Mesenchymal stem cell (in vitro differentiated cells and primary cell): ENCODE data around the gene SPDYA.

ENCODE experiments used
- DNase-seq: peaks from one replicate; pipeline ENCODE4 v3.0.0-alpha.2; 2013
- H2AFZ ChIP-seq: one replicate; pipeline ENCODE4 v1.6.1; 2013; ENCODE audit warnings: low read depth, mild to moderate bottlenecking, control low read depth, inconsistent platforms, low read length, moderate library complexity
- H2AK5ac ChIP-seq: 2 replicates; pipeline ENCODE4 v1.6.1; 2013; ENCODE audit warnings: low read length, moderate library complexity, mild to moderate bottlenecking, inconsistent platforms; ENCODE audit not compliant: severe bottlenecking
- H2BK120ac ChIP-seq: one replicate; pipeline ENCODE4 v1.6.1; 2013; ENCODE audit warnings: low read depth, mild to moderate bottlenecking, inconsistent platforms, low read length, moderate library complexity
- H2BK12ac ChIP-seq, 2 experiments: one replicate each; pipeline ENCODE4 v1.6.1; 2013; ENCODE audit warnings: inconsistent platforms in 2 of 2, low read length in 2 of 2, mild to moderate bottlenecking in 2 of 2, moderate library complexity in 2 of 2, control low read depth in 1 of 2
- H2BK15ac ChIP-seq: one replicate; pipeline ENCODE4 v1.6.1; 2013; ENCODE audit warnings: mild to moderate bottlenecking, low read depth, inconsistent platforms; ENCODE audit not compliant: poor library complexity, severe bottlenecking
- H2BK5ac ChIP-seq: 2 replicates; pipeline ENCODE4 v1.6.1; 2013; ENCODE audit warnings: low read depth, mild to moderate bottlenecking, low read length, control low read depth, inconsistent platforms; ENCODE audit not compliant: poor library complexity, severe bottlenecking
- H3K14ac ChIP-seq, 2 experiments: one replicate each; pipeline ENCODE4 v1.6.1; 2013; ENCODE audit warnings: inconsistent platforms in 2 of 2, low read length in 2 of 2, control low read depth in 1 of 2, mild to moderate bottlenecking in 1 of 2, moderate library complexity in 1 of 2
- H3K18ac ChIP-seq, 2 experiments: one replicate each; pipeline ENCODE4 v1.6.1; 2013; ENCODE audit warnings: inconsistent platforms in 2 of 2, low read length in 2 of 2, control low read depth in 1 of 2, low read depth in 1 of 2, mild to moderate bottlenecking in 1 of 2
- H3K23ac ChIP-seq, 2 experiments: one replicate each; pipeline ENCODE4 v1.6.1; 2013; ENCODE audit warnings: inconsistent platforms in 2 of 2, low read length in 2 of 2, mild to moderate bottlenecking in 2 of 2, moderate library complexity in 2 of 2, control low read depth in 1 of 2
- H3K27ac ChIP-seq: 2 replicates; pipeline ENCODE4 v1.5.1; 2013; ENCODE audit warnings: mild to moderate bottlenecking, moderate library complexity, low read length, control low read depth, inconsistent platforms; ENCODE audit not compliant: poor library complexity, severe bottlenecking
- H3K27me3 ChIP-seq, 2 experiments: 2 replicates each; pipeline versions ENCODE4 v1.6.1 to v1.7.0; 2013; ENCODE audit warnings: low read length in 2 of 2, mild to moderate bottlenecking in 2 of 2, moderate library complexity in 2 of 2, control low read depth in 1 of 2, inconsistent platforms in 1 of 2; ENCODE audit not compliant: control insufficient read depth in 1 of 2, insufficient read depth in 1 of 2
- H3K36me3 ChIP-seq, 2 experiments: 2 replicates each; pipeline versions ENCODE4 v1.6.1 to v1.7.0; 2013; ENCODE audit warnings: low read length in 2 of 2, control low read depth in 1 of 2, inconsistent platforms in 1 of 2, low read depth in 1 of 2, mild to moderate bottlenecking in 1 of 2; ENCODE audit not compliant: insufficient read depth in 2 of 2, control insufficient read depth in 1 of 2
- H3K4ac ChIP-seq, 2 experiments: one replicate each; pipeline ENCODE4 v1.6.1; 2013; ENCODE audit warnings: inconsistent platforms in 2 of 2, low read length in 2 of 2, mild to moderate bottlenecking in 2 of 2, moderate library complexity in 2 of 2, control low read depth in 1 of 2, low read depth in 1 of 2
- H3K4me1 ChIP-seq: 2 replicates; pipeline ENCODE4 v1.6.1; 2013; ENCODE audit warnings: low read depth, low read length, control low read depth; ENCODE audit not compliant: control insufficient read depth, insufficient read depth
- H3K4me2 ChIP-seq: 2 replicates; pipeline ENCODE4 v1.6.1; 2013; ENCODE audit warnings: low read length, mild to moderate bottlenecking, inconsistent platforms; ENCODE audit not compliant: poor library complexity, severe bottlenecking
- H3K4me3 ChIP-seq, 2 experiments: 2 replicates each; pipeline versions ENCODE4 v1.5.1 to v1.7.0; 2013; ENCODE audit warnings: low read length in 2 of 2, mild to moderate bottlenecking in 2 of 2, control low read depth in 1 of 2, low read depth in 1 of 2; ENCODE audit not compliant: insufficient read depth in 1 of 2
- H3K79me1 ChIP-seq: replicated peaks from 2 replicates; pipeline ENCODE4 v1.6.1; 2013; ENCODE audit warnings: mild to moderate bottlenecking, control low read depth, low read length, inconsistent platforms; ENCODE audit not compliant: poor library complexity, severe bottlenecking
- H3K9ac ChIP-seq: 2 replicates; pipeline ENCODE4 v1.7.0; 2013; ENCODE audit warnings: mild to moderate bottlenecking, low read length, moderate library complexity
- H3K9me3 ChIP-seq: 2 replicates; pipeline ENCODE4 v1.7.0; 2013; ENCODE audit warnings: mild to moderate bottlenecking, low read length; ENCODE audit not compliant: control insufficient read depth
- H4K8ac ChIP-seq: one replicate; pipeline ENCODE4 v1.6.1; 2013; ENCODE audit warnings: inconsistent platforms, mild to moderate bottlenecking, low read length, moderate library complexity
- H4K91ac ChIP-seq: one replicate; pipeline ENCODE4 v1.6.1; 2013; ENCODE audit warnings: mild to moderate bottlenecking, low read length, inconsistent platforms
- WGBS: methylation state at CpG from one replicate; pipeline ENCODE4 v1.1.7; 2013; ENCODE audit warnings: mixed read lengths; 5-methylcytosine and 5-hydroxymethylcytosine counted together

SPDYA gene

DNA sequence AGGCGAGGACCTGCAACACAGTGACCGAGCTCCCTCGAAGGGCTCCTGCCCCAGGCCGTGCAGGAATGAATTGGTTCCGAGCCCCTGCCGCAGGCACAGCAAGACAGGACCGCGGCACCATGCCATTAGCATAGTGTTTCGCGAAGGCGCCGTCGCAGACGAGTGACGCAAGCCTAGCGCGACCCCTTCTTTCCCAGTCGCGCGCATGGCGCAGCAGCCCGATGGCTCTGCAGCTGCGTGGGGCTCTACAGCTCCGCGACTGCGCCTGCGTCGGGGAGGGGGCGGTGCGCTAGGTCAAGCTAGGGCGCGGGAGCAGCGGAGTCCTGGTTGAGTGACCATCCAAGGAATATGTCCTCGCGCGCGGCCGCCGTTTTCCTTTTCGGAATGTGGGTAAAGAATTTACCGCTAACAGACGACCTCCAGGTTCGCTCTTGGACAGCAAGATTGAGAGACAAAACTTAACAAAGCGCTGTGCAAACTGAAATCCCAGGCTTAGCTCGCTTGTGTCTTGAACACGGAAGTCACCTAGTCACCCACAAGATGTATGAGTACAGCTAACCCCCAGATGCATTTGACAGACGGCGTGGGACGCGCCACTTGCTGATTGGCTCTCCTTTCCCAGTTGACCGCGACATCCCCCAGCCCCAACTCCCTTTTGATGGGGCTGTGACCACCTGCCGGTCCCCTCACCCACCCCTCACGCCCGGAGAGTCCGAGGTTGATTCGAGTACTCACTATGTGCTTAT, 59.7 kb downstream of the SPDYA start, which contains the start of gene TRMT61B:
TSS of gene TRMT61B (minus strand) at position 164 of the 746 bp plus-strand sequence. CDS start at position 132, 32 bp downstream.
- Histone ChIP-seq H3K4me1 (peaks cover 8% of the 10 kb centered on the region), H3K36me3 (no peaks in the 10 kb centered on the region), H3K4me2 (peak within 1 kb of the TSS; percentile 86), H2AFZ (peak within 1 kb of the TSS; percentile 57), H2BK12ac (no peak within 1 kb of the TSS), H3K4me3 (peak within 1 kb of the TSS; percentile 84 to 97), H3K9ac (peak within 1 kb of the TSS; percentile 97), H2BK15ac (no peak within 1 kb of the TSS), H3K14ac (no peak within 1 kb of the TSS), H3K27ac (peak within 1 kb of the TSS; percentile 22), H3K18ac (peak within 1 kb of the TSS; percentile 49 to 51), H2AK5ac (no peak within 1 kb of the TSS), H4K91ac (peak within 1 kb of the TSS; percentile 66), H2BK120ac (no peak within 1 kb of the TSS), H3K79me1 (peaks cover 18% of the 10 kb centered on the region), H2BK5ac (no peak within 1 kb of the TSS), H3K9me3 (no peaks in the 10 kb centered on the region), H3K27me3 (peaks cover under 1% of the 10 kb centered on the region in 2 experiments), H3K4ac (peak within 1 kb of the TSS in 1 of 2 experiments; percentile 41), H4K8ac (peak within 1 kb of the TSS; percentile 89), H3K23ac (no peak within 1 kb of the TSS)
- peak; percentile 95 for DNase-seq
- WGBS: under 1% methylated on average over 53 of the region's 57 CpGs

DNA sequence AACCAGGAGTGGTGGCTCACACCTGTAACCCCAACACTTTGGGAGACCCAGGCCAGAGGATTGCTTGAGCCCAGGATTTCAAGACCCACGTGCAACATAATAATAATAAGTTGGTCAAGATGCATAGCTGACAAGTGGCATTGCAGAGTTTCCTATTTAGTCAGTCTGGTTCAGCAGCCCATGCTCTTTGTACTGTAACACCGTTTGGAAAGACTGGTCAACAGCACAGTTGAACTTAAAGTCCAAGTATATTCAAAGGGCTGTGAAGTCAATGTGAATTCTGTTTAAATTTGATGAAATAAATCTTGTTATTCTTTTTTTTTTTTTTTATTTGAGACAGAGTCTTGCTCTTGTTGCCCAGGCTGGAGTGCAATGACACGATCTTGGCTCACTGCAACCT, 61.0 kb downstream of the SPDYA start:
- H3K27me3 ChIP-seq: peaks cover 5 to 9% of the 10 kb centered on the region in 2 experiments
- WGBS: 90% methylated on average over 3 of the region's 3 CpGs
- no peak overlapping the region for H2AK5ac ChIP-seq

DNA sequence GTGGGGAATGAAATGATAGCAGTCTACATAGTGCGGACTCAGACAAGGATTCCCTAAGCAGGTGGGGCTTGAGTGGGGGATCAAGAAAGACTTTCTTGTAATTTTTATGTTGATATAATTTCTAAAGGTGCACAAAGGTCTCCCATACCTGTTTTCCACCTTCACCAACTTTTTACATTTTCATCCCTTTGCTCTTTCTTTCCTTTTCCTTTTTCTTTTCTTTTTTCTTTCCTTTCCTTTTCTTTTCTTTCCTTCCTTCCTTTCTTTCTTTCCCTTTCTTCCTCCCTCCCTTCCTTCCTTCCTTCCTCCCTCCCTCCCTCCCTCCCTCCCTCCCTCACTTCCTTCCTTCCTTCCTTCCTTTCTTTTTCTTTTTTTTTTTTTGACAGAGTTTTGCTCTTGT, 69.6 kb downstream of the SPDYA start:
- H4K91ac ChIP-seq: no peak overlapping the region
- H2BK12ac ChIP-seq: no peak overlapping the region
- H3K9ac ChIP-seq: no peak overlapping the region
- no peak overlapping the region for H2AK5ac ChIP-seq
- H3K18ac ChIP-seq: no peak overlapping the region
- no peak overlapping the region for H3K27ac ChIP-seq
- H2BK15ac ChIP-seq: no peak overlapping the region
- no peaks in the 10 kb centered on the region for H3K4me1 ChIP-seq
- H2BK5ac ChIP-seq: no peak overlapping the region
- no peaks in the 10 kb centered on the region for H3K79me1 ChIP-seq
- H3K4ac ChIP-seq: no peak overlapping the region
- H3K23ac ChIP-seq: no peak overlapping the region
- no peak overlapping the region for H2BK120ac ChIP-seq
- no peaks in the 10 kb centered on the region for H3K36me3 ChIP-seq
- H3K4me2 ChIP-seq: no peak overlapping the region
- no peaks in the 10 kb centered on the region for H3K9me3 ChIP-seq
- WGBS: no CpG with 5 or more reads among the region's 1 CpG
- no peak overlapping the region for H2AFZ ChIP-seq
- no peak overlapping the region for H3K4me3 ChIP-seq
- H3K14ac ChIP-seq: no peak overlapping the region
- H4K8ac ChIP-seq: no peak overlapping the region
- DNase-seq: no peak
- peaks cover 10 to 21% of the 10 kb centered on the region in 2 experiments for H3K27me3 ChIP-seq

More for the DNA sequence above, 61.0 kb downstream of the SPDYA start:
- Histone ChIP-seq H3K4me1 (peaks cover 8% of the 10 kb centered on the region), H2AFZ (no peak overlapping the region), H2BK5ac (no peak overlapping the region), H2BK12ac (no peak overlapping the region), H3K4ac (no peak overlapping the region), H3K18ac (no peak overlapping the region), H3K9ac (no peak overlapping the region), H3K14ac (no peak overlapping the region), H2BK15ac (no peak overlapping the region), H3K4me3 (no peak overlapping the region), H3K4me2 (no peak overlapping the region), H3K79me1 (peaks cover 14% of the 10 kb centered on the region), H3K9me3 (no peaks in the 10 kb centered on the region), H4K8ac (no peak overlapping the region), H3K36me3 (no peaks in the 10 kb centered on the region), H3K23ac (no peak overlapping the region), H2BK120ac (no peak overlapping the region), H4K91ac (no peak overlapping the region), H3K27ac (no peak overlapping the region)
- DNase-seq: no peak

DNA sequence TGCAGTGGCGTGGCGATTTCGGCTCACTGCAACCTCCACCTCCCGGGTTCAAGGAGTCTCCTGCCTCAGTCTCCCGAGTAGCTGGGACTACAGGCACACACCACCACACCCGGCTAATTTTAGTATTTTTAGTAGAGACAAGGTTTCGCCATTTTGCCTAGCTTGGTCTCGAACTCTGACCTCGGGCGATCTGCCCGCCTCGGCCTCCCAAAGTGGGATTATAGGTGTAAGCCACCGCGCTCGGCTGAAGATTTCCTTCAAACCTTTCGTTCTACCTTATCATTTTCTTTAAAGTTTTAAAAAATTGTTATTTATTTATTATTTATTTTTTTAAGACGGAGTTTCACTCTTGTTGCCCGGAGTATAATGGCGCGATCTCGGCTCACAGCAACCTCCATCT, 82.9 kb downstream of the SPDYA start:
- H3K4me3 ChIP-seq: no peak overlapping the region
- H3K9ac ChIP-seq: no peak overlapping the region
- H3K23ac ChIP-seq: no peak overlapping the region
- H3K27me3 ChIP-seq: peaks cover 0 to 3% of the 10 kb centered on the region in 2 experiments
- H2AFZ ChIP-seq: no peak overlapping the region
- no peaks in the 10 kb centered on the region for H3K9me3 ChIP-seq
- WGBS: 98% methylated on average over 16 of the region's 21 CpGs
- no peak overlapping the region for H3K4ac ChIP-seq
- no peak overlapping the region for H2BK15ac ChIP-seq
- no peak overlapping the region for H2BK120ac ChIP-seq
- no peak overlapping the region for H2BK12ac ChIP-seq
- no peaks in the 10 kb centered on the region for H3K36me3 ChIP-seq
- H3K14ac ChIP-seq: no peak overlapping the region
- H3K4me2 ChIP-seq: no peak overlapping the region
- no peak for DNase-seq
- H3K27ac ChIP-seq: no peak overlapping the region
- H2AK5ac ChIP-seq: no peak overlapping the region
- no peak overlapping the region for H4K91ac ChIP-seq
- H3K18ac ChIP-seq: no peak overlapping the region
- no peak overlapping the region for H2BK5ac ChIP-seq
- peaks cover 1% of the 10 kb centered on the region for H3K4me1 ChIP-seq
- no peaks in the 10 kb centered on the region for H3K79me1 ChIP-seq
- H4K8ac ChIP-seq: no peak overlapping the region
